Retinal pigment epithelial cell (primary cell): Measurements from ENCODE around the gene TAF11L13.
"Not testable (repeated sequence)": the region's sequence is repeated elsewhere in the genome, so short reads cannot be mapped to it uniquely, and the experiment has no call there.

ENCODE experiments used
- DNase-seq: peaks from one replicate; pipeline ENCODE4 v3.0.0-alpha.2; 2010; ENCODE audit warnings: low read depth
- H3K4me3 ChIP-seq: 2 replicates; pipeline ENCODE4 v1.5.1; 2011; ENCODE audit warnings: mild to moderate bottlenecking, low read length, control low read depth, moderate library complexity
- CTCF ChIP-seq: conservative IDR thresholded peaks from 2 replicates; pipeline ENCODE4 v1.5.1; 2011; ENCODE audit warnings: low read depth, low read length, control low read depth, inconsistent platforms

TAF11L13 gene

GRCh38 chr5:17631788-17632187 is at the start of gene TAF11L13:
TSS of gene TAF11L13 (plus strand) at chr5:17632088.
- DNase-seq, H3K4me3 ChIP-seq: not testable (repeated sequence)

GRCh38 chr5:17585658-17586057 is 46.2 kb upstream of the TAF11L13 start, which contains the start of gene TAF11L7:
TSS of gene TAF11L7 (minus strand) at chr5:17585758.
- DNase-seq, H3K4me3 ChIP-seq: not testable (repeated sequence)

- not testable (repeated sequence) for DNase-seq, H3K4me3 ChIP-seq
Measured at GRCh38 chr5:17590860-17591259, 41.0 kb upstream of the TAF11L13 start, which contains the start of gene TAF11L8. TSS of gene TAF11L8 (minus strand) at chr5:17590960.

- not testable (repeated sequence) for DNase-seq
Measured at GRCh38 chr5:17594255-17594654, 37.6 kb upstream of the TAF11L13 start, which contains the start of gene TAF11L9. TSS of gene TAF11L9 (minus strand) at chr5:17594394.

GRCh38 chr5:17597728-17598127 is 34.2 kb upstream of the TAF11L13 start, which contains the start of gene TAF11L10:
TSS of gene TAF11L10 (minus strand) at chr5:17597828.
- not testable (repeated sequence) for H3K4me3 ChIP-seq, DNase-seq

More at GRCh38 chr5:17594255-17594654, 37.6 kb upstream of the TAF11L13 start, which contains the start of gene TAF11L9:
- not testable (repeated sequence) for H3K4me3 ChIP-seq

GRCh38 chr5:17603880-17604279 is 28.0 kb upstream of the TAF11L13 start, which contains the start of gene TAF11L11:
TSS of gene TAF11L11 (plus strand) at chr5:17604183.
- not testable (repeated sequence) for H3K4me3 ChIP-seq, DNase-seq

GRCh38 chr5:17604951-17605350 is 26.9 kb upstream of the TAF11L13 start:
- H3K4me3 ChIP-seq, result no peak overlapping the region
- no peak for DNase-seq
- TF ChIP-seq CTCF, result no peak

- not testable (repeated sequence) for DNase-seq, H3K4me3 ChIP-seq
Measured at GRCh38 chr5:17607461-17607860, 24.4 kb upstream of the TAF11L13 start.

GRCh38 chr5:17610092-17610491 is 21.8 kb upstream of the TAF11L13 start, which contains the start of gene TAF11L12:
TSS of gene TAF11L12 (plus strand) at chr5:17610392.
- DNase-seq, H3K4me3 ChIP-seq: not testable (repeated sequence)

GRCh38 chr5:17614872-17615605 is 16.8 kb upstream of the TAF11L13 start:
- no peak overlapping the region for H3K4me3 ChIP-seq
- no peak for DNase-seq
- TF ChIP-seq CTCF, result no peak

GRCh38 chr5:17619354-17619753 is 12.5 kb upstream of the TAF11L13 start:
- no peak for TF ChIP-seq CTCF
- no peak overlapping the region for H3K4me3 ChIP-seq

More at GRCh38 chr5:17619354-17619753, 12.5 kb upstream of the TAF11L13 start:
- DNase-seq, result no peak
